ENCODE data around the gene ZFP64.

ZFP64 gene

GRCh38 chr20:52226370-52226769, 34.8 kb upstream of the ZFP64 start:
- no peak for TF ChIP-seq ZSCAN30 (tag by site-specific recombination; IDR thresholded peaks at IDR 0.05)
- no peak for TF ChIP-seq ZNF221 (tag by site-specific recombination; IDR thresholded peaks at IDR 0.05; ENCODE audit: borderline replicate concordance)
- TF ChIP-seq SP7 (tag by site-specific recombination; IDR thresholded peaks at IDR 0.05), result no peak
- no peak for TF ChIP-seq HOXD13 (CRISPR knock-in tag; IDR thresholded peaks at IDR 0.05; ENCODE audit: borderline replicate concordance)
- no peak for TF ChIP-seq ZNF280D (tag by site-specific recombination; IDR thresholded peaks at IDR 0.05)
- TF ChIP-seq ZNF341 (tag by site-specific recombination; IDR thresholded peaks at IDR 0.05; ENCODE audit: low read depth), result no peak
- no peak for TF ChIP-seq ZFHX2 (tag by site-specific recombination; conservative IDR thresholded peaks at IDR 0.05)
- no peak for TF ChIP-seq ZNF529 (tag by site-specific recombination; IDR thresholded peaks at IDR 0.05; ENCODE audit: insufficient replicate concordance)
- TF ChIP-seq ZNF248 (tag by site-specific recombination; IDR thresholded peaks at IDR 0.05), result no peak
- TF ChIP-seq ZBTB48 (tag by site-specific recombination; IDR thresholded peaks at IDR 0.05), result no peak
- TF ChIP-seq ZNF747 (tag by site-specific recombination; IDR thresholded peaks at IDR 0.05), result no peak
- no peak for TF ChIP-seq SP3 (tag by site-specific recombination; IDR thresholded peaks at IDR 0.05)
- no peak for TF ChIP-seq ZBTB7A (tag by site-specific recombination; IDR thresholded peaks at IDR 0.05; ENCODE audit: low read depth)
- TF ChIP-seq ZNF292 (tag by site-specific recombination; IDR thresholded peaks at IDR 0.05; ENCODE audit: borderline replicate concordance, low read depth), result no peak
- TF ChIP-seq CTCF (tag by site-specific recombination; IDR thresholded peaks at IDR 0.05), result no peak
- no peak for TF ChIP-seq ATF2 (tag by site-specific recombination; IDR thresholded peaks at IDR 0.05; ENCODE audit: low read depth)
- Histone ChIP-seq H3K9me3 (ENCODE audit: control insufficient read depth, insufficient read depth, low read depth, low read length) (no peaks in the 10 kb centered on the region), H3K36me3 (ENCODE audit: control insufficient read depth in 2 of 2, insufficient read depth in 1 of 2, low read length in 2 of 2) (no peaks in the 10 kb centered on the region), H3K4me1 (ENCODE audit: control insufficient read depth, insufficient read depth, low read length) (peaks cover 6% of the 10 kb centered on the region; the same call in 1 of the 2 replicates), H3K4me3 (ENCODE audit: low read depth, low read length) (no peak overlapping the region), H3K27ac (ENCODE audit: extremely low read depth, low read depth, low read length) (no peak overlapping the region)
- CTCF ChIA-PET, result no interaction called here
- POLR2A ChIA-PET, result no interaction called here

- no peak overlapping the region for H3K27ac ChIP-seq (ENCODE audit: extremely low read depth, low read depth, low read length)
- CTCF ChIA-PET, result interaction anchor here (0.7 kb wide), 1 partner anchor 18 kb away, joined by 4 read pairs; no protein-coding TSS in a partner anchor
- no peaks in the 10 kb centered on the region for H3K4me1 ChIP-seq (ENCODE audit: control insufficient read depth, insufficient read depth, low read length)
- TF ChIP-seq RBAK (tag by site-specific recombination; IDR thresholded peaks at IDR 0.05), result no peak
- peak; percentile 79 for TF ChIP-seq SCRT1 (tag by site-specific recombination; IDR thresholded peaks at IDR 0.05; ENCODE audit: borderline replicate concordance)
- peak; percentile 70 for TF ChIP-seq SCRT2 (tag by site-specific recombination; IDR thresholded peaks at IDR 0.05)
- no peaks in the 10 kb centered on the region for H3K9me3 ChIP-seq (ENCODE audit: control insufficient read depth, insufficient read depth, low read depth, low read length)
- POLR2A ChIA-PET, result no interaction called here
- H3K36me3 ChIP-seq (ENCODE audit: control insufficient read depth in 2 of 2, insufficient read depth in 1 of 2, low read length in 2 of 2), result no peaks in the 10 kb centered on the region
- H3K4me3 ChIP-seq (ENCODE audit: low read depth, low read length), result no peak overlapping the region
Measured at GRCh38 chr20:52224920-52225319, 33.3 kb upstream of the ZFP64 start.

Data from HEK293 (cell line).